ENCODE results near the gene UBE2I. TPM values are rescaled to one million over a fixed set of nuclear protein-coding genes. Genes with fewer than 3 reads are reported as not detected.

UBE2I gene
- total RNA-seq, 2 donors from 2014 or later = 101 to 143 TPM

DNA sequence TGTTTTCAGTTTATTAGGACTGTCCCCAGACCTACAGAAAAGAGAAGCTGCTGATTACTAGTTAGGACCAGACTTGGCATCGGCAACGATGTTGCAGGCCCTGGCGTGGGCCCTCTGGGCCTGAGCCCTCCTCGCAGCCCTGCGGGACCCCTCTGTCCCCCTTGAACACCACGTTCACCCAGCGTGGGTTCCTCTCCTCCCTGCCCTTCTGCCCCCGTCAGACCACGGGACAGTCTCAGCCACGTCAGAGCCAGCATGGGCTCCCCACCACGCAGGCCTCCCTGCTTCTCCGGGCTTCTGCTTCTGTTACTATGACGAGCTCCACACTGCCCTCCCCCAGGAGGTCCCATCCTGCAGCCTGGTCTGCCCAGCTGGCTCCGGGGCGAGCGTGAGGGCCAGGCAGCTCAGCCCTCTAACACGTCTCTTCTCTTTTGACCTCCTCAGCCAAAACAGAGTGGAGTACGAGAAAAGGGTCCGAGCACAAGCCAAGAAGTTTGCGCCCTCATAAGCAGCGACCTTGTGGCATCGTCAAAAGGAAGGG is 14.9 kb downstream of the UBE2I start:
- Histone ChIP-seq H3K4me1 (no peaks in the 10 kb centered on the region), H3K4me3 (no peak overlapping the region), H3K36me3 (peaks cover 20% of the 10 kb centered on the region), H3K27me3 (no peaks in the 10 kb centered on the region), H3K9ac (ENCODE audit: low read depth in 2 of 2, low read length in 2 of 2) (no peak overlapping the region), H3K27ac (no peak overlapping the region), H3K9me3 (no peaks in the 10 kb centered on the region)
- TF ChIP-seq, protein P1, sequence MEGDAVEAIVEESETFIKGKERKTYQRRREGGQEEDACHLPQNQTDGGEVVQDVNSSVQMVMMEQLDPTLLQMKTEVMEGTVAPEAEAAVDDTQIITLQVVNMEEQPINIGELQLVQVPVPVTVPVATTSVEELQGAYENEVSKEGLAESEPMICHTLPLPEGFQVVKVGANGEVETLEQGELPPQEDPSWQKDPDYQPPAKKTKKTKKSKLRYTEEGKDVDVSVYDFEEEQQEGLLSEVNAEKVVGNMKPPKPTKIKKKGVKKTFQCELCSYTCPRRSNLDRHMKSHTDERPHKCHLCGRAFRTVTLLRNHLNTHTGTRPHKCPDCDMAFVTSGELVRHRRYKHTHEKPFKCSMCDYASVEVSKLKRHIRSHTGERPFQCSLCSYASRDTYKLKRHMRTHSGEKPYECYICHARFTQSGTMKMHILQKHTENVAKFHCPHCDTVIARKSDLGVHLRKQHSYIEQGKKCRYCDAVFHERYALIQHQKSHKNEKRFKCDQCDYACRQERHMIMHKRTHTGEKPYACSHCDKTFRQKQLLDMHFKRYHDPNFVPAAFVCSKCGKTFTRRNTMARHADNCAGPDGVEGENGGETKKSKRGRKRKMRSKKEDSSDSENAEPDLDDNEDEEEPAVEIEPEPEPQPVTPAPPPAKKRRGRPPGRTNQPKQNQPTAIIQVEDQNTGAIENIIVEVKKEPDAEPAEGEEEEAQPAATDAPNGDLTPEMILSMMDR (IDR thresholded peaks at IDR 0.05) = no peak
- intact Hi-C loops (cut with DNase I) = no loop called here
- no peak for DNase-seq

DNA sequence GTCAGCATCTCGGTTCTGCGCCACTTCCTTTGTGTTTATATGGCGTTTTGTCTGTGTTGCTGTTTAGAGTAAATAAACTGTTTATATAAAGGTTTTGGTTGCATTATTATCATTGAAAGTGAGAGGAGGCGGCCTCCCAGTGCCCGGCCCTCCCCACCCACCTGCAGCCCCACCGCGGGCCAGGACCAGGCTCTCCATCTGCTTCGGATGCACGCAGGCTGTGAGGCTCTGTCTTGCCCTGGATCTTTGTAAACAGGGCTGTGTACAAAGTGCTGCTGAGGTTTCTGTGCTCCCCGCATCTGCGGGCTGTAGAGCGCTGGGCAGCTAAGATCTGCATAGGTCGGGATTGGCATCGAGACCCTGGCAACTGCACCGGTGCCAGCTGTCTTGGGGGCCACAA is 15.8 kb downstream of the UBE2I start:
- no peaks in the 10 kb centered on the region for H3K27me3 ChIP-seq
- intact Hi-C loops (cut with DNase I) = no loop called here
- DNase-seq = no peak
- TF ChIP-seq, protein P1 (IDR thresholded peaks at IDR 0.05) = no peak
- no peaks in the 10 kb centered on the region for H3K4me1 ChIP-seq
- no peaks in the 10 kb centered on the region for H3K9me3 ChIP-seq
- no peak overlapping the region for H3K9ac ChIP-seq (ENCODE audit: low read depth in 2 of 2, low read length in 2 of 2)
- H3K36me3 ChIP-seq = peaks cover 13% of the 10 kb centered on the region
- no peak overlapping the region for H3K4me3 ChIP-seq
- no peak overlapping the region for H3K27ac ChIP-seq

DNA sequence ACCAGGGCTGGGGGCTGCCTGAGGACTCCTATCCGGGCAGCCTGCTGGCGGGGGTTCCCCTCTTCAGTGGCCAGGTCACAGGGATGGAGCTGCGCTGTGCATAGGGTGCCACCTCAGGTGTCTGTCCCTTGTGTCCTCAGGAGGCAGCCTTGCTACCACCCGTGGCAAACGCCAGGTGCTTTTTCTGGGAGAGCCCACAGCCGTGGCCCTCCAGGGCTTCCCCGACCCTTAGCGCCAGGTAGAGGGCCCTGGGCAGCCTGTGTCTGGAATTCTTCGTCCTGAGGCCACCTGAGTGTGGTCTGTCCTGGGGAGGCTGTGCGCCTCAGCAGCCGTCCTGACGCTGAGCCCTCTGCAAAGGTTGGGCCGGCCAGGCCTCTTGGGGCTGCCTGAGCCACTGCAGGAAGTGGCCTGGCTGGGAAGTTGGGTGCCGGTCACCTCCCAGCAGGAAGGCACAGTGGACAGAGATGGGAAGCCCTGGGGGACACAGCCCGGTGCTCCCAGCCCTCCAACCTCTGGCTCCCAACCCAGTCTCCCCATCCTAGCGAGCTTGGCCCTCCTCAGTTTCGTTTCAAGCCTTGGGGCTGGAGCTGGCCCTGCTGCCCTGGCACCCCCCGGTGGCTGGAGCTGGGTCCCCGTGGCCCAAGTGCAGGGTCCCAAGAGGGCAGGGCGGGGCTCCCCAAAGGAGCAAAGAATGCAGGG is 16.4 kb downstream of the UBE2I start:
- no peak for DNase-seq
- TF ChIP-seq, protein P1 (IDR thresholded peaks at IDR 0.05) = no peak
- no peak overlapping the region for H3K9ac ChIP-seq (ENCODE audit: low read depth in 2 of 2, low read length in 2 of 2)
- no peaks in the 10 kb centered on the region for H3K4me1 ChIP-seq
- intact Hi-C loops (cut with DNase I) = no loop called here
- H3K9me3 ChIP-seq = no peaks in the 10 kb centered on the region
- no peak overlapping the region for H3K4me3 ChIP-seq
- peaks cover 13% of the 10 kb centered on the region for H3K36me3 ChIP-seq
- H3K27ac ChIP-seq = no peak overlapping the region
- no peaks in the 10 kb centered on the region for H3K27me3 ChIP-seq

DNA sequence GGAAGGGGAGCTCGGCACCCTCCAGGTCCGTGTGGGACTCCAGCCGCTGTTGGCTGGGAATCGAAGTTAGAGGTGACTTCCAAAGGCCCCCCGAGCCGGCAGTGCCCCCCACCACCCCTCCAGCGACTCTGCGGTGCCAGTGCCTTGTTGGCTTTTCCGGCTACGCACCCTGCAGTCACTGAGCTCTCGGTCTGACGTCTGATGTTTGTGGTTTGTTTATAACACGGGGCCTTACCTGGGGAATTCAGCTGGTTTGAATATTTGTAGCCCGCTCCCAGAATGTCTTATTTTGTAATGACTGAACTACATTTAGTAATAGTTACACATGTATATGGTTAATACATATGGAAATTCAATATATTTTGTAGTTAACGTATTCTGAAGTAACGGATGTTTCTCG is 17.0 kb downstream of the UBE2I start:
- Histone ChIP-seq H3K27me3 (no peaks in the 10 kb centered on the region), H3K27ac (no peak overlapping the region)

DNA sequence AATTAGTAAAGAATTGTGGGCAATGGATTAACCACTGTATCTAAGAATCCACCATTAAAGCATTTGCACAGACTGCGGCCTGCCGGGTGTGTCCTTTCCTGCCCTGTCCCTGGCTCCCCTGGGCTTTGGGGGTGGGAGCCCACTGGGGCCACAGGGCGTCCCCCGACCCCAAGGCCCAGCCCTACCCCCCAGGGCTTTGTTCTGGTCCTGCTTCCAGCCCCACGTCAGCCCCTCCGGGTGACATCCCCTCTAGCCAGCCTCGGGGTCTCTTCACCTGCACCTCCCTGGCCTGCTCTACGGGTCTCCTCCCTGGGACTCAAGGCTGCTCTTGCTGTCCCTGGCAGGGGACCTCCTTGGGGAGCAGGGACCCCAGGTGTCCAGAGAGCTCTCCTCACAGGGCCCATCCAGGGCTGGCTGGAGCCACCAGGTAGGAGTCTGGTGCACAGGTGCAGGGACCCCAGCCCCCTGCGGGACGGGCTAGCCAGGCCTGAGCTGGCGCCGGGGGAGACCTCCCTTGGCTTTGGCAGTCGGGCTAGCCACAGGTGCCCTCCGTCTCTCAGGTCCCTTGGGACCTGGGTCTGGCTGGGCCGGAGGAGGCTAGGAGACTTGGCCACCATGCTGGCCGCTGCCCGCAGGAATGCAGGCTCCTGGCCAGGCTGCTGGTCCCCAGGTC is 17.6 kb downstream of the UBE2I start:
- intact Hi-C loops (cut with DNase I) = no loop called here
- TF ChIP-seq, protein P1 (IDR thresholded peaks at IDR 0.05) = no peak
- Histone ChIP-seq H3K36me3 (peaks cover 13% of the 10 kb centered on the region), H3K4me3 (no peak overlapping the region), H3K9ac (ENCODE audit: low read depth in 2 of 2, low read length in 2 of 2) (no peak overlapping the region), H3K27ac (no peak overlapping the region), H3K4me1 (peaks cover 10% of the 10 kb centered on the region), H3K9me3 (no peaks in the 10 kb centered on the region), H3K27me3 (peaks cover 6% of the 10 kb centered on the region)
- no peak for DNase-seq

More for the DNA sequence above, 17.0 kb downstream of the UBE2I start:
- Histone ChIP-seq H3K4me3 (no peak overlapping the region), H3K36me3 (peaks cover 13% of the 10 kb centered on the region), H3K4me1 (peaks cover 3% of the 10 kb centered on the region), H3K9ac (ENCODE audit: low read depth in 2 of 2, low read length in 2 of 2) (no peak overlapping the region), H3K9me3 (no peaks in the 10 kb centered on the region)
- TF ChIP-seq, protein P1 (IDR thresholded peaks at IDR 0.05) = no peak
- DNase-seq = no peak
- intact Hi-C loops (cut with DNase I) = no loop called here

All from colonic mucosa (tissue), 4 donors.